Measurements from ENCODE around the gene ZNF385A.
"Not testable (repeated sequence)": the region's sequence is repeated elsewhere in the genome, so short reads cannot be mapped to it uniquely, and the experiment has no call there.

Gene ZNF385A

DNA sequence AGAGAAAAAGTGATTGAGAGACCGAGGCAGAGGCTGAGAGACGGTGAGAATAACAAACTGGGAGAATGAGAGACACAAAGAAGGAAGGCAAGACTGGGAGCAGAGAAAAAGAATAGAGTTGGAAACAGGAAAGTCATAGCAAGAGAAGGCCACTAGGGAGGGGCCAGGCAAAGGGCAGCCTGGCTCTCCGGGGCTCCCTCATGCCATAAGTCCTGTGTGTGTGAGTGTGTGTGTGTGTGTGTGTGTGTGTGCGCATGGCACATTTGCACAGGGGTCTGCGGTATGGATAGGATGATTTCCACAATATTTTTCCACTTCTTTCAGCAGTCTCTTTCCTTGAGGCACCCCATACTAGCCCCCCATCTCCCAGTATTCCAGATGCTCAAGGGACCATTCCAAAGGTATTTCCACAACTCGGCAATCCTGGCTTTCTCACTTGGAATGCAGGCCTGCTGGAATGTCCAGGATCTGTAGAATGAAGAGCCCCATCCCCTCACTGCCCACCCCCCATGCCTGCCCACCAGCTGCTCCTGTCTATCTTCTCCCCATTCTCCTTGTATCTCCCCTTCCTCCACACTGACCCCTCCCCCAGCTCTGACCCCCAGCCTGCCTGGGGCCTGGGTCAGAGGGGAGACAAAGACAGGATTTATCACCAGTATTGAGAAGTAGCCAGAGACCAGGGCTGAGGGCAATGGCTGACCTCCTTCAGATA, 29.3 kb downstream of the ZNF385A start:
- H3K4ac ChIP-seq (ENCODE audit: low read length): no peak overlapping the region
- H4K91ac ChIP-seq (ENCODE audit: low read depth, low read length, poor library complexity): peak overlapping the region; percentile 28
- H2BK5ac ChIP-seq (ENCODE audit: low read length): peak overlapping the region; percentile 83
- H3K27ac ChIP-seq (replicated peaks; ENCODE audit: low read length): peak overlapping the region; percentile 93
- no peaks in the 10 kb centered on the region for H3K79me1 ChIP-seq (ENCODE audit: low read depth, low read length)
- H2AK5ac ChIP-seq (ENCODE audit: low read depth, low read length): no peak overlapping the region
- no peak overlapping the region for H2BK15ac ChIP-seq (ENCODE audit: low read length)
- peaks cover 65 to 83% of the 10 kb centered on the region in 2 donors for H3K4me1 ChIP-seq (ENCODE audit: control insufficient read depth in 2 of 2, insufficient read depth in 1 of 2, low read depth in 1 of 2, low read length in 2 of 2)
- peak overlapping the region; percentile 44 for H3K18ac ChIP-seq (ENCODE audit: low read length)
- WGBS, 2 donors (ENCODE audit: extremely low coverage in 2 of 2, insufficient read length in 2 of 2, insufficient replicate concordance in 1 of 2): no CpG with 5 or more reads among the region's 6 CpGs
- H3K27me3 ChIP-seq (ENCODE audit: control insufficient read depth in 3 of 3, insufficient read depth in 3 of 3, low read depth in 1 of 3, low read length in 3 of 3): no peaks in the 10 kb centered on the region
- peak overlapping the region; percentile 34 for H2AFZ ChIP-seq (ENCODE audit: low read length)
- no peak overlapping the region for H3K14ac ChIP-seq (ENCODE audit: low read length)
- peaks cover 0 to 14% of the 10 kb centered on the region in 2 donors for H3K36me3 ChIP-seq (replicated peaks in 1 of 2; ENCODE audit: control insufficient read depth in 2 of 2, insufficient read depth in 2 of 2, low read length in 2 of 2)
- H2BK12ac ChIP-seq (ENCODE audit: low read length): peak overlapping the region; percentile 34
- DNase-seq (ENCODE audit: low spot score): peak; percentile 82
- H3K9ac ChIP-seq (ENCODE audit: low read depth, low read length, poor library complexity): no peak overlapping the region
- H3K23ac ChIP-seq (ENCODE audit: low read depth, low read length, poor library complexity): no peak overlapping the region
- peak overlapping the region; percentile 41 for H3K4me2 ChIP-seq (ENCODE audit: insufficient read depth, low read length, poor library complexity, severe bottlenecking)
- H3K9me3 ChIP-seq (replicated peaks in 1 of 2; ENCODE audit: control insufficient read depth in 2 of 2, insufficient read depth in 1 of 2, low read depth in 1 of 2, low read length in 2 of 2): no peaks in the 10 kb centered on the region
- H3K4me3 ChIP-seq (ENCODE audit: low read length in 2 of 2): no peak overlapping the region
- peak overlapping the region; percentile 10 for H2BK120ac ChIP-seq (ENCODE audit: low read depth, low read length)
- no peak overlapping the region for H4K8ac ChIP-seq (ENCODE audit: low read depth, low read length)

DNA sequence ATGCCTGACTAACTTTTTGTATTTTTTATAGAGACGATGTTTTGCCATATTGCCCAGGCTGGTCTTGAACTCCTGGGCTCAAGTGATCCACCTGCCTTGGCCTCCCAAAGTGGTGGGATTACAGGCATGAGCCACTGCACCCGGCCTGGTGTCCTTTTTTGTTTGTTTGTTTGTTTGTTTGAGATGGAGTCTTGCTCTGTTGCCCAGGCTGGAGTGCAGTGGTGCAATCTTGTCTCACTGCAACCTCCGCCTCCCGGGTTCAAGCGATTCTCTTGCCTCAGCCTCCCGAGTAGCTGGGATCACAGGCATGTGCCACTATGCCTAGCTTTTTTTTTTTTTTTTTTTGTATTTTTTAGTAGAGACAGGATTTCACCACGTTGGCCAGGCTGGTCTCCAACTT, 30.3 kb downstream of the ZNF385A start:
- H3K9me3 ChIP-seq (replicated peaks in 1 of 2; ENCODE audit: control insufficient read depth in 2 of 2, insufficient read depth in 1 of 2, low read depth in 1 of 2, low read length in 2 of 2); H3K27me3 ChIP-seq (ENCODE audit: control insufficient read depth in 3 of 3, insufficient read depth in 3 of 3, low read depth in 1 of 3, low read length in 3 of 3); H4K8ac ChIP-seq (ENCODE audit: low read depth, low read length); H2BK120ac ChIP-seq (ENCODE audit: low read depth, low read length); H3K18ac ChIP-seq (ENCODE audit: low read length); H3K4me2 ChIP-seq (ENCODE audit: insufficient read depth, low read length, poor library complexity, severe bottlenecking); H4K91ac ChIP-seq (ENCODE audit: low read depth, low read length, poor library complexity); H3K14ac ChIP-seq (ENCODE audit: low read length); H2AFZ ChIP-seq (ENCODE audit: low read length); H2BK5ac ChIP-seq (ENCODE audit: low read length); H2BK12ac ChIP-seq (ENCODE audit: low read length); H3K4ac ChIP-seq (ENCODE audit: low read length); DNase-seq (ENCODE audit: low spot score); H3K9ac ChIP-seq (ENCODE audit: low read depth, low read length, poor library complexity); H3K23ac ChIP-seq (ENCODE audit: low read depth, low read length, poor library complexity); H2BK15ac ChIP-seq (ENCODE audit: low read length); H2AK5ac ChIP-seq (ENCODE audit: low read depth, low read length); H3K4me3 ChIP-seq (ENCODE audit: low read length in 2 of 2); H3K79me1 ChIP-seq (ENCODE audit: low read depth, low read length): not testable (repeated sequence)
- Histone ChIP-seq H3K27ac (replicated peaks; ENCODE audit: low read length) (peak overlapping the region; percentile 99), H3K4me1 (ENCODE audit: control insufficient read depth in 2 of 2, insufficient read depth in 1 of 2, low read depth in 1 of 2, low read length in 2 of 2) (peaks cover 66 to 81% of the 10 kb centered on the region in 2 donors), H3K36me3 (replicated peaks in 1 of 2; ENCODE audit: control insufficient read depth in 2 of 2, insufficient read depth in 2 of 2, low read length in 2 of 2) (peaks cover 0 to 24% of the 10 kb centered on the region in 2 donors)
- no CpG with 5 or more reads among the region's 7 CpGs for WGBS, 2 donors (ENCODE audit: extremely low coverage in 2 of 2, insufficient read length in 2 of 2, insufficient replicate concordance in 1 of 2)

DNA sequence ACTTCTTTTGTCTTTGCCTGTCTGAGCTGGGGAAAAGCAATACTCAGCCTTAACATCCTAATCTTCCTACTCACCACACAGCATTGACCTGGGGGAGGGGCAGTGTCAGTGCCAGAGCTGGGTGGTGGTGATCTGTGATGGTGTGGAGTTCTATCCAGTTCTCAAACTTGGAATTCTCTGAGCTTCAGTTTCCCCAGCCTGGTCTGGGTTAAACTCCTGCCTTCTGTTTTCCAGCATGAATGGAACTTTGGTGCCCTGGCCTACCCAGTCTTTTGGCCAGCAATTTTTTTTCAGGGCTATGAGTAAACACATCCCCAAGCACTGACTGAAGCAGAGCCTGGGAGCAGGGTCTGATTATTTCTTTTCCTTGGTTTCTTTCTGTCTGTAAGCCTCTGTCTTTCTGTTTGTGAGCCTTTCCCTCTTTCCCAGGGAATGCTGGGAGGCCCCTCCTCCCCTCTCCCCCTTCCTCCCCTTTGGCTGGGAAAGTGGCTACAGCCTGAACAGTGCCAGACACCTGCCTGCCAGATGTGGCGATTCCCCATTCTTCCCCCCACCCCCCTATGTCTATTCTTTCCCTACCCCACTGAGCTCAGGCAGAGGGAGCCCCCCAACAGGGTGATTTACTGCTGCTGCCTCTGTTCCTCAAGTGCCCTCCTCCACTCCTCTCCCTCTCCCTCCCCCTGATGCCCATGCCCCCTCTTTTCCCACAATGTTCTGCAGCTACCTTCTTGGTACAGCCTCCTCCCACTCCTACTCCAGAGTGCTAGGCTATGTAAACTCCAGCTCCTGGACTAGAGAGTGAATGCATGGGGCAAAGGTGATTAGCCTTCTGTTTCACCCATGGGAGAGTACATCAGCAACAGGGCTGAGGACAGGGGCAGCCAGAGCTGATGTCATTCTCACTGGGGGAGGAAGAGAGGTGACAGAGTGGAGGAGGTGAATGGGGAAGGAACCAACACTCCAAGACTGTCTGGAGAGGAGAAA, 31.4 kb downstream of the ZNF385A start:
- H2AK5ac ChIP-seq (ENCODE audit: low read depth, low read length): peak overlapping the region; percentile 5
- no peak overlapping the region for H3K23ac ChIP-seq (ENCODE audit: low read depth, low read length, poor library complexity)
- WGBS, 2 donors (ENCODE audit: extremely low coverage in 2 of 2, insufficient read length in 2 of 2, insufficient replicate concordance in 1 of 2): no CpG with 5 or more reads among the region's 1 CpG
- peaks cover 0 to 33% of the 10 kb centered on the region in 2 donors for H3K36me3 ChIP-seq (replicated peaks in 1 of 2; ENCODE audit: control insufficient read depth in 2 of 2, insufficient read depth in 2 of 2, low read length in 2 of 2)
- H3K9ac ChIP-seq (ENCODE audit: low read depth, low read length, poor library complexity): peak overlapping the region; percentile 84
- peak overlapping the region; percentile 28 for H4K91ac ChIP-seq (ENCODE audit: low read depth, low read length, poor library complexity)
- H2BK120ac ChIP-seq (ENCODE audit: low read depth, low read length): peak overlapping the region; percentile 56
- H3K18ac ChIP-seq (ENCODE audit: low read length): peak overlapping the region; percentile 76
- H2BK12ac ChIP-seq (ENCODE audit: low read length): no peak overlapping the region
- H3K27me3 ChIP-seq (ENCODE audit: control insufficient read depth in 3 of 3, insufficient read depth in 3 of 3, low read depth in 1 of 3, low read length in 3 of 3): no peaks in the 10 kb centered on the region
- no peaks in the 10 kb centered on the region for H3K79me1 ChIP-seq (ENCODE audit: low read depth, low read length)
- peak overlapping the region; percentile 42 for H3K4me2 ChIP-seq (ENCODE audit: insufficient read depth, low read length, poor library complexity, severe bottlenecking)
- peak overlapping the region; percentile 4 for H3K4ac ChIP-seq (ENCODE audit: low read length)
- no peak overlapping the region for H4K8ac ChIP-seq (ENCODE audit: low read depth, low read length)
- no peak overlapping the region for H2AFZ ChIP-seq (ENCODE audit: low read length)
- H2BK15ac ChIP-seq (ENCODE audit: low read length): no peak overlapping the region
- H3K14ac ChIP-seq (ENCODE audit: low read length): no peak overlapping the region
- peak overlapping the region; percentile 28 to 49 for H3K4me3 ChIP-seq (ENCODE audit: low read length in 2 of 2)
- peak overlapping the region; percentile 99 for H3K27ac ChIP-seq (replicated peaks; ENCODE audit: low read length)
- DNase-seq (ENCODE audit: low spot score): peak; percentile 30
- H2BK5ac ChIP-seq (ENCODE audit: low read length): peak overlapping the region; percentile 14
- H3K9me3 ChIP-seq (replicated peaks in 1 of 2; ENCODE audit: control insufficient read depth in 2 of 2, insufficient read depth in 1 of 2, low read depth in 1 of 2, low read length in 2 of 2): no peaks in the 10 kb centered on the region
- peaks cover 68 to 76% of the 10 kb centered on the region in 2 donors for H3K4me1 ChIP-seq (ENCODE audit: control insufficient read depth in 2 of 2, insufficient read depth in 1 of 2, low read depth in 1 of 2, low read length in 2 of 2)

Measured in neuronal stem cell (in vitro differentiated cells).